GM12801 (cell line): ENCODE data around the gene RNF7.

Experiments used
- TF ChIP-seq, protein P1 (sequence below): IDR thresholded peaks from one replicate; pipeline ENCODE4 v1.5.1; 2011; ENCODE audit warnings: control low read depth; ENCODE audit not compliant: insufficient read length; ENCODE audit errors: extremely low read depth

Gene RNF7

DNA sequence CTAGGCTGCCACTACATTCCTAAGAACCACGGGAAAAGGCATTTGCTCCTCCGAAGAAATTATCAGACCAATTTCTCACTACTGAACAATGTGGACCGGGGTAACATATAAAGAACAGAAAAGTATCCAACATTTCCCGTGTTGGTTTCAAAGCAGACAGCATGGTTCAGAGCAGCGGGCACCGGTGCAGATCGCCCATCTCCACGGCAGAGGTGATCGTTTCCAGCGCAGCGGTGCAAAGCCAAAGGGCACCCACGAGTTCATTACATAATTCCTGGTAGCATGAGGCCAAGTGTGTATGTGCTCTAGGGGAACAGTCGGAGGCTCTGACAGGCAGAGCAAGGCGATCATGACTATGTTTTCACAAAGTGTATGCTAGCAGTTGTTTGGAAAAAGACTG lies 38.3 kb downstream of the RNF7 start:
- TF ChIP-seq, protein P1, sequence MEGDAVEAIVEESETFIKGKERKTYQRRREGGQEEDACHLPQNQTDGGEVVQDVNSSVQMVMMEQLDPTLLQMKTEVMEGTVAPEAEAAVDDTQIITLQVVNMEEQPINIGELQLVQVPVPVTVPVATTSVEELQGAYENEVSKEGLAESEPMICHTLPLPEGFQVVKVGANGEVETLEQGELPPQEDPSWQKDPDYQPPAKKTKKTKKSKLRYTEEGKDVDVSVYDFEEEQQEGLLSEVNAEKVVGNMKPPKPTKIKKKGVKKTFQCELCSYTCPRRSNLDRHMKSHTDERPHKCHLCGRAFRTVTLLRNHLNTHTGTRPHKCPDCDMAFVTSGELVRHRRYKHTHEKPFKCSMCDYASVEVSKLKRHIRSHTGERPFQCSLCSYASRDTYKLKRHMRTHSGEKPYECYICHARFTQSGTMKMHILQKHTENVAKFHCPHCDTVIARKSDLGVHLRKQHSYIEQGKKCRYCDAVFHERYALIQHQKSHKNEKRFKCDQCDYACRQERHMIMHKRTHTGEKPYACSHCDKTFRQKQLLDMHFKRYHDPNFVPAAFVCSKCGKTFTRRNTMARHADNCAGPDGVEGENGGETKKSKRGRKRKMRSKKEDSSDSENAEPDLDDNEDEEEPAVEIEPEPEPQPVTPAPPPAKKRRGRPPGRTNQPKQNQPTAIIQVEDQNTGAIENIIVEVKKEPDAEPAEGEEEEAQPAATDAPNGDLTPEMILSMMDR, result no peak

DNA sequence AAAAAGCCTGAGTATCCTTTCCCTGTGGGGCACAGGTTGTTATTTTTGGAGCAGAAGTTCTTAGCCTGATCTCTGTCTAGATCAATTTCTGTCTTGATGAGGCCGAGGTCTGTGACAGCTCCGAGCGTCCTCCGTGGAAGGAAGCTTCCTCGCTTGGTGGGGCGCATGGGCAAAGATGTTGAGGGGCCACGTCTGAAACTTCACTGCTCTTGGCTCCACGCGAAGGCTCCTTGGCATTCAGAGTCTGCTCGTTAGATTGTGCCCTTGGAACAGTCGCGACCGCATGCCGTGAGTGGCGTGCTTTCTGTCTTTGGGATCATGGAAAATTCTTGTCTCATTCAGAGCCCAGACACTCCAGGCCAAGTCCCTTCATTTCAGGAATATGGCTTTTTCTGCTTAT lies 38.8 kb downstream of the RNF7 start:
- TF ChIP-seq, protein P1, result no peak

DNA sequence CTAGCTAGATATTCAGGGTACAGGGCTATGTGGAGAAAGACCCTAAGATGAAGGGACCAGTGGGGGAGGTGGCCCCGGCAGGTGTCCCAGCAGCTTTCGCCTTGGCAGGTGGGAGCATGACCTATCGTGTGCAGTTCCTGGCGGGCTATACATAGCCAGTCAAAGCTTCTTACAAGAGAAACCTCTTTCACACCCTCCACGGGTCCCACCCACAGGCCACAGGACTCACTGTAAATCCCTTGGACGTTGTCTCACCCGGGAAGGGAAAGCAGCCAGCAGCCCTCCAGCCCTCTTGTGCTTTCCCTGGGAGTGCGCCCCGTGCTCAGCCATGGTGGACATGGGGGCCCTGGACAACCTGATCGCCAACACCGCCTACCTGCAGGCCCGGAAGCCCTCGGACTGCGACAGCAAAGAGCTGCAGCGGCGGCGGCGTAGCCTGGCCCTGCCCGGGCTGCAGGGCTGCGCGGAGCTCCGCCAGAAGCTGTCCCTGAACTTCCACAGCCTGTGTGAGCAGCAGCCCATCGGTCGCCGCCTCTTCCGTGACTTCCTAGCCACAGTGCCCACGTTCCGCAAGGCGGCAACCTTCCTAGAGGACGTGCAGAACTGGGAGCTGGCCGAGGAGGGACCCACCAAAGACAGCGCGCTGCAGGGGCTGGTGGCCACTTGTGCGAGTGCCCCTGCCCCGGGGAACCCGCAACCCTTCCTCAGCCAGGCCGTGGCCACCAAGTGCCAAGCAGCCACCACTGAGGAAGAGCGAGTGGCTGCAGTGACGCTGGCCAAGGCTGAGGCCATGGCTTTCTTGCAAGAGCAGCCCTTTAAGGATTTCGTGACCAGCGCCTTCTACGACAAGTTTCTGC lies 40.1 kb downstream of the RNF7 start:
- TF ChIP-seq, protein P1, result no peak

DNA sequence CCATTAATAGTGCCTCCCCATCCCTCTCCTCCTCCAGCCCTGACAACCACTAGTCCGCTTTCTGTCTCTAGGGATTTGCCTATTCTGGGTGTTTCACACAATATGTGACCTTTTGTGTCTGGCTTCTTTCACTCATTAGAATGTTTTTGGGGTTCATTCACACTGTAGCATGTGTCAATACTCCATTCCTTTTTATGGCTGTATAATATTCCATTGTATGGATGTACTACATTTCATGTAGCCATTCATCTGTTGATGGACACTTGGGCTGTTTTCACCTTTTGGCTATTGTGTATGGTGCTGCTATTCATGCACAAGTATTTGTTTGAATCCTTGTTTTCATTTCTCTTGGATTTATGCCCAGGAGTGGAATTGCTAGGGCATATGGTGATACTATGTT lies 41.6 kb downstream of the RNF7 start:
- TF ChIP-seq, protein P1, result no peak

DNA sequence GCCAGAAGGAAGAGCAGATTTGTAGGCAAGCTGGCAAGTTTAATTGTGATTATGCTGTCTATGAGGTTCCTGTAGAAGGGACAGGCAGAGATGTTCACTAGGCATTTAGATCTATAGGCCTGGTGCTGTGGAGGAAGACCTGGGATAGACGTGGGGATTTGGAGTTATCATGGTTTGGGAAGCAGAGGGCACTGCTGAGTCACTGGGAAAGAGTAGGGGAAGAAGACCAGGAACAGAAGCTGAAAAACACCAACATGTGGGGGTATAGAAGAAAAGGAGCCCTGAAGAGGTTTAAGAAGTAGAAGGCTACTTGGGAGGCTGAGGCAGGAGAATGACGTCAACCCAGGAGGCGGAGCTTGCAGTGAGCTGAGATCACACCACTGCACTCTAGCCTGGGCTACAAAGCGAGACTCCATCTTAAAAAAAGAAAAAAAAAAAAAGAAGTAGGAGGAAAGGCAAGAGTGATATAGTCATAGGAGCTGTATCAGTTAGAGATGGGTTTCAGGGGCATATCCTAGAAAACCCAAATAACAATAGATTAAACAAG lies 44.4 kb downstream of the RNF7 start:
- TF ChIP-seq, protein P1, result no peak

DNA sequence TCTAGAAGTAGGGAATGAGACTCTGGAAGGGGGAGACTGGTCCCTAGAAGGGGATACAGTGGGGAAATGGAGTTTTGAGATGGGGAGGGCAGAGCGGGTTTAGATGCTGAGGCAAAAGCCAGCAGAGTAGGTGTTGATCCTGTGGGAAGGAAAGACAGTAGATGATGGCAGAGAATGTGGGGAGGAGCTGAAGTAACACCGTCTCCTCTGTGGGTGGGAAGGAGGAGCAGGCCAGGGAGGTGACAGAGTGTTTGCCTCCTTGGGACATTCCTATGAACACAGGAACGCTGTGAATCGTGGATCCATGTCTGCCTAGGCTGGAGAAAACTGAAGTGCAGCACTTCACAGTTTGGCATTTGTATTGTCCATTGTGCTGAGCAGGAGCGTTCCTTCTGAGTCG lies 45.5 kb downstream of the RNF7 start:
- TF ChIP-seq, protein P1, result no peak

DNA sequence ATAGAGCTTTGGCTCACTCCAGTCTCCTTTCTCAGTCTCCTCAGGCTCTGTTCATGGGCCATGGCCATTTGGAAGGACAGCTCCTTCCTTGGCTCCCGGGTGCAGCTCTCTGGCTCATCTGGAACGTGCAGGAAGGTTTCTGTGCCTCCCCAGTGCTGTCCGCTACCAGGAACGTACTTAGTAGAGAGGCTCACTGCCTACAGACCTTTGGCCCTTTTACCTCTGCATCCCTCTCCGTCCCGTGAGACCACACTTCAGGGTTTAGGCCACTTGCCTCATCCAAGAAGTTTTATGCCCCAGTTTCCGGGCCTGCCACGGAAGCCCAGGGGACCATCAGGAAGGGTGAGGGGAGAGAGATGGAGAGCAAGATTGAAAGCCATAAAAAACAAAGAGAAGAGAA lies 46.0 kb downstream of the RNF7 start:
- TF ChIP-seq, protein P1, result no peak
